Activated naive CD4-positive, alpha-beta T cell treated with anti-CD3 and anti-CD28 coated beads for 36 hours (primary cell): Measurements from ENCODE around the gene BIVM. TPM values are rescaled to one million over a fixed set of nuclear protein-coding genes. Genes with fewer than 3 reads are reported as not detected.

Experiments used
- CTCF ChIA-PET: fragments of 350-600 bp; sonication (Branson Sonifier 250); formaldehyde crosslinking; loops from one replicate; lab custom pipeline; 2021; ENCODE audit warnings: antibody characterized with exemption; lab: Charles Lee
- DNase-seq: peaks from one replicate; pipeline ENCODE4 v3.0.0-alpha.2; 2020
- H3K27ac Mint-ChIP-seq: one replicate; pipeline ENCODE4 v1.8.0; 2021; ENCODE audit warnings: mild to moderate bottlenecking, mixed read lengths
- H3K27me3 Mint-ChIP-seq: one replicate; pipeline ENCODE4 v1.8.0; 2021; ENCODE audit warnings: low read depth, mixed read lengths
- H3K36me3 Mint-ChIP-seq: one replicate; pipeline ENCODE4 v1.8.0; 2021; ENCODE audit warnings: low read depth, mixed read lengths
- H3K4me1 Mint-ChIP-seq: one replicate; pipeline ENCODE4 v1.8.0; 2021; ENCODE audit warnings: low read depth, mixed read lengths
- H3K4me3 Mint-ChIP-seq: one replicate; pipeline ENCODE4 v1.8.0; 2021; ENCODE audit warnings: mild to moderate bottlenecking, moderate library complexity, mixed read lengths
- H3K9me3 Mint-ChIP-seq: one replicate; pipeline ENCODE4 v1.8.0; 2021; ENCODE audit warnings: mixed read lengths
- intact Hi-C: fragments of 100-400 bp; cut with micrococcal nuclease; formaldehyde crosslinking; loops from one replicate; pipeline ENCODE4 v1.15.1; 2023
- total RNA-seq, 2 experiments: library from RNA; stranded (reverse); gene quantifications; one replicate each; pipeline ENCODE4 v1.2.3, GENCODE V29; 2021

Gene BIVM
- total RNA-seq, 2 experiments from 2014 or later = 9.9 to 11.1 TPM

- peaks cover 22% of the 10 kb centered on the region for H3K4me1 Mint-ChIP-seq
- no peak overlapping the region for H3K27ac Mint-ChIP-seq
- H3K9me3 Mint-ChIP-seq = no peaks in the 10 kb centered on the region
- CTCF ChIA-PET = interaction anchor here (1.0 kb wide), 1 partner anchor 11 kb away, joined by 3 read pairs; no protein-coding TSS in a partner anchor
- intact Hi-C loops = no loop called here
- H3K27me3 Mint-ChIP-seq = no peaks in the 10 kb centered on the region
- H3K36me3 Mint-ChIP-seq = peaks cover 35% of the 10 kb centered on the region
- H3K4me3 Mint-ChIP-seq = no peak overlapping the region
- no peak for DNase-seq
Observed at GRCh38 chr13:102872531-102872930, 73.6 kb downstream of the BIVM start.

- CTCF ChIA-PET = no interaction called here
- DNase-seq = no peak
- intact Hi-C loops = no loop called here
- Mint-ChIP-seq H3K27me3 (no peaks in the 10 kb centered on the region), H3K4me3 (no peak overlapping the region), H3K27ac (no peak overlapping the region), H3K36me3 (peaks cover 31% of the 10 kb centered on the region), H3K4me1 (peaks cover 22% of the 10 kb centered on the region), H3K9me3 (no peaks in the 10 kb centered on the region)
Observed at GRCh38 chr13:102873653-102874052, 74.7 kb downstream of the BIVM start.

DNA sequence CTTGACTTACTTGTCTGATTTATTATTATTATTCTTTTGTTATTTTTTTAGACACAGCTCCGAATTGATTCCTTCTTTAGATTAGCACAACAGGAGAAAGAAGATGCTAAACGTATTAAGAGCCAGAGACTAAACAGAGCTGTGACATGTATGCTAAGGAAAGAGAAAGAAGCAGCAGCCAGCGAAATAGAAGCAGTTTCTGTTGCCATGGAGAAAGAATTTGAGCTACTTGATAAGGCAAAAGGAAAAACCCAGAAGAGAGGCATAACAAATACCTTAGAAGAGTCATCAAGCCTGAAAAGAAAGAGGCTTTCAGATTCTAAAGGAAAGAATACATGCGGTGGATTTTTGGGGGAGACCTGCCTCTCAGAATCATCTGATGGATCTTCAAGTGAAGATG is 76.3 kb downstream of the BIVM start:
- CTCF ChIA-PET = interaction anchor here (1.2 kb wide), 1 partner anchor 10 kb away, joined by 4 read pairs; no protein-coding TSS in a partner anchor
- Mint-ChIP-seq H3K36me3 (peaks cover 27% of the 10 kb centered on the region), H3K4me3 (no peak overlapping the region), H3K27me3 (no peaks in the 10 kb centered on the region), H3K4me1 (peaks cover 16% of the 10 kb centered on the region), H3K9me3 (no peaks in the 10 kb centered on the region), H3K27ac (no peak overlapping the region)
- no peak for DNase-seq
- intact Hi-C loops = no loop called here

- Mint-ChIP-seq H3K4me1 (peaks cover 8% of the 10 kb centered on the region), H3K9me3 (no peaks in the 10 kb centered on the region), H3K4me3 (no peak overlapping the region), H3K27ac (no peak overlapping the region), H3K27me3 (no peaks in the 10 kb centered on the region), H3K36me3 (peaks cover 19% of the 10 kb centered on the region)
- intact Hi-C loops = no loop called here
- CTCF ChIA-PET = interaction anchor here (0.6 kb wide), 3 partner anchors 10 to 489 kb away, joined by 3 to 4 read pairs (median 3); no protein-coding TSS in a partner anchor
- DNase-seq = no peak
Observed at GRCh38 chr13:102877303-102877702, 78.4 kb downstream of the BIVM start.

DNA sequence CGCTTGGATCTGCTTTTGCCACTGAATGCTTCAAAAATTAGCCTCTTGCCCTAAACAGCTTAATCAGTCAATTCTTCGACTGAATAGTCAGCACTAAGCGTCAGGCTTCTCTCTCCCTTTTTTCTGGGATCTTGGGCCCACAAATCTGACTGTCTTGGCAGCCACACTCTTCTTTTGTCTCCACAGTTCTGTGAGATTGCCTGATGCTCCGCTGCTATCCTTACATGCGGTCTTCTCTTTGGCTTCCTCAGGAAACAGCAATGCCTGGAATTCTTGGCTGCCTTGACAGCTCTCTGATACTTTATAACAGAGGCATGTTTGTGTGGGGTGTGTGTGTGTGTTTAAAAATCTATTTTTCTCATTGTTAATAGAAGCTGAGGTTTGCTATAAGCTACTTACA is 79.6 kb downstream of the BIVM start:
- H3K27ac Mint-ChIP-seq = no peak overlapping the region
- no peaks in the 10 kb centered on the region for H3K27me3 Mint-ChIP-seq
- no peak for DNase-seq
- H3K4me3 Mint-ChIP-seq = no peak overlapping the region
- H3K4me1 Mint-ChIP-seq = no peaks in the 10 kb centered on the region
- CTCF ChIA-PET = interaction anchor here (1.4 kb wide), 1 partner anchor 8 kb away, joined by 10 read pairs; no protein-coding TSS in a partner anchor
- H3K36me3 Mint-ChIP-seq = peaks cover 14% of the 10 kb centered on the region
- intact Hi-C loops = no loop called here
- no peaks in the 10 kb centered on the region for H3K9me3 Mint-ChIP-seq

- H3K36me3 Mint-ChIP-seq = peaks cover 12% of the 10 kb centered on the region
- H3K9me3 Mint-ChIP-seq = no peaks in the 10 kb centered on the region
- H3K4me3 Mint-ChIP-seq = no peak overlapping the region
- DNase-seq = no peak
- intact Hi-C loops = no loop called here
- H3K27ac Mint-ChIP-seq = no peak overlapping the region
- no peaks in the 10 kb centered on the region for H3K27me3 Mint-ChIP-seq
- H3K4me1 Mint-ChIP-seq = no peaks in the 10 kb centered on the region
- CTCF ChIA-PET = interaction anchor here (1.5 kb wide), 1 partner anchor 9 kb away, joined by 6 read pairs; no protein-coding TSS in a partner anchor
Observed at GRCh38 chr13:102879793-102880499, 81.0 kb downstream of the BIVM start.

DNA sequence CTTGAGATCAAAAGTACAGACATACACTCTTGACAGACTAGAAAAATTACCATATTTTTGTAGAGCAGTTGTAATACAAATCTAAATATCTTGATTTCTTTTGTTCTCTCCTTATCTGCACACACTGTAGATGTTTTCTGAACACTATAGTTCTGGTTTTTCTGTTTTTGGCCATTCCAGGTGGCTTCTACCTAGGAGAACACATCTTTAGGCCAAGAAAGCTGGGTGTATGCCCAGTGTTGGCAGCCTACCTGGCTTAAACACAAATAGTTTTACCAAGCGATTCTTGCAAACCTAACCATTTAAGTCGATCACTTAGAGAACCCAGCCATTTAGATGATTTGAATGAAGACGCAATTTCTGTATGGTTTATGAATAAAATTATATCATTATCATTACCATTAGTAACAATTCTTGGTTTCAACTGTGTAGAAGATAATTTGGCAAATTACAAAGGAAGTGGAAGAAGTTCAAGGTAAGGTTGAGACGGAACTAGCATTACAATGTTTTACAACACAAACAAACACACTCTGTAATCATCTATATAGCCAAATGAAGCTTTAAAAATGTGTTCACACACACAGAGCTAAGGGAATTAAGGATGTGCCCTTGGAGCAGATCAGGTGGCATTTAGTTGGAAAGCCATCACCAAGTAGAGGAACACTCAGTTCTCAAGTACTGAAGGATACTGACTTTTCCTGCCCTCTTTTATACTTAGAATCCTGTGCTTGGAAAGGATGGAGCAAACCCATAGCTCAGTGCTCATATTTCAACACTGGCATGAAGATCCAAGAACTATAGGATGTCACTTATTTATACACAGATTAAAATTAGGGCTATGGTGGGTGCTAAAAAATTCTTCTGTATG is 83.1 kb downstream of the BIVM start:
- Mint-ChIP-seq H3K36me3 (peaks cover 2% of the 10 kb centered on the region), H3K4me3 (no peak overlapping the region), H3K27ac (no peak overlapping the region), H3K9me3 (no peaks in the 10 kb centered on the region), H3K27me3 (no peaks in the 10 kb centered on the region), H3K4me1 (no peaks in the 10 kb centered on the region)
- intact Hi-C loops = no loop called here
- CTCF ChIA-PET = interaction anchor here (0.6 kb wide), 2 partner anchors 12 to 176 kb away, joined by 4 to 5 read pairs; no protein-coding TSS in a partner anchor
- DNase-seq = no peak

Other genes starting within 250 kb of the BIVM start
- gene TPP2, start 202.1 kb upstream of the BIVM start, total RNA-seq = 10 to 100 TPM; 51.9 to 54.7 TPM
- not detected for gene METTL21C, start 104.1 kb upstream of the BIVM start, total RNA-seq
- 10 to 100 TPM; 20.8 to 23.0 TPM for gene TEX30, start 25.3 kb upstream of the BIVM start, total RNA-seq
- 1 to 10 TPM; 2.1 to 3.7 TPM for gene POGLUT2, start 143 bp upstream of the BIVM start, total RNA-seq
- gene ERCC5, start 46.9 kb downstream of the BIVM start, total RNA-seq = 10 to 100 TPM; 52.0 to 54.0 TPM